GM19328 (cell line): ENCODE results near the gene NODAL.

ENCODE experiments used
- ATAC-seq: cut with Tn5 transposase; IDR thresholded peaks from one replicate; pipeline ENCODE4 v1.9.1; 2021; ENCODE audit warnings: mild to moderate bottlenecking, moderate library complexity; ENCODE audit not compliant: unreplicated experiment

NODAL gene

DNA sequence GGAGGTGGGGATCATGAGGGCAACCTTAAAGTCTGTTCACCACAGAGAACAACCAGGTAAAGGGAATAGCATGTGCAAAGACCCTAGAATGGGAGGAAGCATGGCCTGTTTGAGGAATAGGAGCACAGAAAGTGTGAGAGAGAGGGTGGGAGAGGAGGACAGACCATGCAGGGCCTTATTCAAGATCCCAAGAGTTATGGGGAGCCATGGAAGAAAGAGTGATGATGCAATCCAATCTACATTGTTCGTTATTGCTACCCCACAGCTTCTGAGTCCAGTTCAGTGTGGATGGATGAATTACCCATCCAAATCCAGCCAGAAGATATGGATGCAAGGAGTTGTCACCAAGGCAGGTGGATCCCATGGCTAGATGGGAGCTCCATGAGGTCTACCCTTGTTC is 45.3 kb downstream of the NODAL start:
- no peak for ATAC-seq

GRCh38 chr10:70391654-70392053 is 49.8 kb downstream of the NODAL start:
- no peak for ATAC-seq
